SK-N-SH (cell line): ENCODE results near the gene PCK2.

Source experiments
- CTCF ChIP-seq: fragments of 200-600 bp; sonication (generic); IDR thresholded peaks from 2 replicates; pipeline ENCODE4 v1.6.1; 2017; ENCODE audit warnings: antibody characterized with exemption, mild to moderate bottlenecking, moderate library complexity
- EP300 ChIP-seq, 2 experiments: IDR thresholded peaks; 2 replicates each; pipeline versions ENCODE4 v1.4.0 to v1.6.1; 2012; ENCODE audit warnings: borderline replicate concordance in 1 of 2, low read depth in 1 of 2, low read length in 1 of 2
- EZH2phosphoT487 ChIP-seq: fragments of 200-600 bp; sonication (generic); IDR thresholded peaks from 2 replicates; pipeline ENCODE4 v1.6.1; 2017; ENCODE audit warnings: low read depth, mixed run types, mild to moderate bottlenecking, antibody characterized with exemption, moderate library complexity, borderline replicate concordance
- FOXM1 ChIP-seq: IDR thresholded peaks from 2 replicates; pipeline ENCODE4 v1.4.0; 2012; ENCODE audit warnings: low read depth, mild to moderate bottlenecking
- GABPA ChIP-seq: IDR thresholded peaks from 2 replicates; pipeline ENCODE4 v1.4.0; 2012; ENCODE audit warnings: low read depth, mild to moderate bottlenecking
- NFIC ChIP-seq: IDR thresholded peaks from 2 replicates; pipeline ENCODE4 v1.4.0; 2012; ENCODE audit warnings: borderline replicate concordance
- POLR2AphosphoS5 ChIP-seq: IDR thresholded peaks from 2 replicates; pipeline ENCODE4 v1.6.1; 2012; ENCODE audit warnings: low read depth, low read length
- RXRA ChIP-seq: IDR thresholded peaks from 2 replicates; pipeline ENCODE4 v1.4.0; 2012; ENCODE audit warnings: low read depth, mild to moderate bottlenecking, borderline replicate concordance
- SMC3 ChIP-seq: IDR thresholded peaks from 2 replicates; pipeline ENCODE4 v1.6.1; 2012; ENCODE audit warnings: low read depth, low read length, improper control_type of control experiment
- TCF12 ChIP-seq: IDR thresholded peaks from 2 replicates; pipeline ENCODE4 v1.4.0; 2012
- YY1 ChIP-seq: IDR thresholded peaks from 2 replicates; pipeline ENCODE4 v1.4.0; 2012; ENCODE audit warnings: low read depth, mild to moderate bottlenecking
- TF ChIP-seq, protein P1 (sequence below): IDR thresholded peaks from 2 replicates; pipeline ENCODE4 v1.6.1; 2012; ENCODE audit warnings: mild to moderate bottlenecking, low read depth, low read length, moderate library complexity
- TF ChIP-seq, protein P2 (sequence below): IDR thresholded peaks from 2 replicates; pipeline ENCODE4 v1.4.0; 2012; ENCODE audit warnings: low read depth

DNA sequence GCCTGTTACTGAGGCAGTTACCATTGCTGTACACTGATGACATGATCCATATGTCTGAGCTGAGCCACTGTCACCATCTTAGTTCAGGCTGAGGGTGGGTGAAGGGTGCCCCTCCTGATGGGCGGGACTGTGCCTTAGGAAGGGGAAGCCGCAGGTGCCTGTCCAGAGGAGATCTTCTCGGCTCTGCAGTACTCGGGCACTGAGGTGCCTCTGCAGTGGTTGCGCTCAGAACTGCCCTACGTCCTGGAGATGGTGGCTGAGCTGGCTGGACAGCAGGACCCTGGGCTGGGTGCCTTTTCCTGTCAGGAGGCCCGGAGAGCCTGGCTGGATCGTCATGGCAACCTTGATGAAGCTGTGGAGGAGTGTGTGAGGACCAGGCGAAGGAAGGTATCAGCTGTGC, 56.9 kb downstream of the PCK2 start:
- no peak for TF ChIP-seq POLR2AphosphoS5
- no peak for TF ChIP-seq EP300 (IDR thresholded peaks at IDR 0.05; ENCODE audit: borderline replicate concordance in 1 of 2, low read depth in 1 of 2, low read length in 1 of 2)
- TF ChIP-seq CTCF: no peak
- TF ChIP-seq NFIC: no peak
- no peak for TF ChIP-seq FOXM1
- no peak for TF ChIP-seq RXRA
- TF ChIP-seq, protein P1, sequence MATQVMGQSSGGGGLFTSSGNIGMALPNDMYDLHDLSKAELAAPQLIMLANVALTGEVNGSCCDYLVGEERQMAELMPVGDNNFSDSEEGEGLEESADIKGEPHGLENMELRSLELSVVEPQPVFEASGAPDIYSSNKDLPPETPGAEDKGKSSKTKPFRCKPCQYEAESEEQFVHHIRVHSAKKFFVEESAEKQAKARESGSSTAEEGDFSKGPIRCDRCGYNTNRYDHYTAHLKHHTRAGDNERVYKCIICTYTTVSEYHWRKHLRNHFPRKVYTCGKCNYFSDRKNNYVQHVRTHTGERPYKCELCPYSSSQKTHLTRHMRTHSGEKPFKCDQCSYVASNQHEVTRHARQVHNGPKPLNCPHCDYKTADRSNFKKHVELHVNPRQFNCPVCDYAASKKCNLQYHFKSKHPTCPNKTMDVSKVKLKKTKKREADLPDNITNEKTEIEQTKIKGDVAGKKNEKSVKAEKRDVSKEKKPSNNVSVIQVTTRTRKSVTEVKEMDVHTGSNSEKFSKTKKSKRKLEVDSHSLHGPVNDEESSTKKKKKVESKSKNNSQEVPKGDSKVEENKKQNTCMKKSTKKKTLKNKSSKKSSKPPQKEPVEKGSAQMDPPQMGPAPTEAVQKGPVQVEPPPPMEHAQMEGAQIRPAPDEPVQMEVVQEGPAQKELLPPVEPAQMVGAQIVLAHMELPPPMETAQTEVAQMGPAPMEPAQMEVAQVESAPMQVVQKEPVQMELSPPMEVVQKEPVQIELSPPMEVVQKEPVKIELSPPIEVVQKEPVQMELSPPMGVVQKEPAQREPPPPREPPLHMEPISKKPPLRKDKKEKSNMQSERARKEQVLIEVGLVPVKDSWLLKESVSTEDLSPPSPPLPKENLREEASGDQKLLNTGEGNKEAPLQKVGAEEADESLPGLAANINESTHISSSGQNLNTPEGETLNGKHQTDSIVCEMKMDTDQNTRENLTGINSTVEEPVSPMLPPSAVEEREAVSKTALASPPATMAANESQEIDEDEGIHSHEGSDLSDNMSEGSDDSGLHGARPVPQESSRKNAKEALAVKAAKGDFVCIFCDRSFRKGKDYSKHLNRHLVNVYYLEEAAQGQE: no peak
- TF ChIP-seq TCF12: no peak
- TF ChIP-seq, protein P2, sequence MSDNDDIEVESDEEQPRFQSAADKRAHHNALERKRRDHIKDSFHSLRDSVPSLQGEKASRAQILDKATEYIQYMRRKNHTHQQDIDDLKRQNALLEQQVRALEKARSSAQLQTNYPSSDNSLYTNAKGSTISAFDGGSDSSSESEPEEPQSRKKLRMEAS: no peak
- no peak for TF ChIP-seq GABPA
- TF ChIP-seq EZH2phosphoT487: no peak
- no peak for TF ChIP-seq YY1
- TF ChIP-seq SMC3: no peak
